ENCODE results near the gene AGTPBP1.
"Not testable (repeated sequence)": the region's sequence is repeated elsewhere in the genome, so short reads cannot be mapped to it uniquely, and the experiment has no call there.

Gene AGTPBP1

GRCh38 chr9:85600675-85601263, 141.0 kb downstream of the AGTPBP1 start:
- Histone ChIP-seq H3K36me3 (ENCODE audit: insufficient read depth, low read length) (peaks cover 14% of the 10 kb centered on the region), H3K4me1 (ENCODE audit: insufficient read depth, low read length) (no peaks in the 10 kb centered on the region), H3K27me3 (ENCODE audit: insufficient read depth, low read length) (no peaks in the 10 kb centered on the region), H2AFZ (ENCODE audit: low read depth, low read length) (no peak overlapping the region), H3K4me3 (ENCODE audit: low read length) (no peak overlapping the region), H3K9me3 (ENCODE audit: low read length) (peaks cover 8% of the 10 kb centered on the region)

- H3K27me3 ChIP-seq (ENCODE audit: insufficient read depth, low read length) = no peaks in the 10 kb centered on the region
- peaks cover 18% of the 10 kb centered on the region for H3K36me3 ChIP-seq (ENCODE audit: insufficient read depth, low read length)
- peaks cover 8% of the 10 kb centered on the region for H3K9me3 ChIP-seq (ENCODE audit: low read length)
- no peak overlapping the region for H2AFZ ChIP-seq (ENCODE audit: low read depth, low read length)
- no peaks in the 10 kb centered on the region for H3K4me1 ChIP-seq (ENCODE audit: insufficient read depth, low read length)
- H3K4me3 ChIP-seq (ENCODE audit: low read length) = no peak overlapping the region
Measured at GRCh38 chr9:85599540-85600105, 142.1 kb downstream of the AGTPBP1 start.

- Histone ChIP-seq H3K36me3 (ENCODE audit: insufficient read depth, low read length) (peaks cover 21% of the 10 kb centered on the region), H3K4me3 (ENCODE audit: low read length) (no peak overlapping the region), H3K9me3 (ENCODE audit: low read length) (no peaks in the 10 kb centered on the region), H3K4me1 (ENCODE audit: insufficient read depth, low read length) (no peaks in the 10 kb centered on the region), H2AFZ (ENCODE audit: low read depth, low read length) (no peak overlapping the region), H3K27me3 (ENCODE audit: insufficient read depth, low read length) (no peaks in the 10 kb centered on the region)
Measured at GRCh38 chr9:85594316-85594715, 147.4 kb downstream of the AGTPBP1 start.

GRCh38 chr9:85586684-85587083, 155.1 kb downstream of the AGTPBP1 start:
- H3K4me3 ChIP-seq (ENCODE audit: low read length) = no peak overlapping the region
- H3K9me3 ChIP-seq (ENCODE audit: low read length) = no peaks in the 10 kb centered on the region
- no peak overlapping the region for H2AFZ ChIP-seq (ENCODE audit: low read depth, low read length)
- H3K27me3 ChIP-seq (ENCODE audit: insufficient read depth, low read length) = no peaks in the 10 kb centered on the region
- no peaks in the 10 kb centered on the region for H3K4me1 ChIP-seq (ENCODE audit: insufficient read depth, low read length)
- H3K36me3 ChIP-seq (ENCODE audit: insufficient read depth, low read length) = peaks cover 17% of the 10 kb centered on the region

- Histone ChIP-seq H3K36me3 (ENCODE audit: insufficient read depth, low read length) (peaks cover 11% of the 10 kb centered on the region), H3K4me1 (ENCODE audit: insufficient read depth, low read length) (no peaks in the 10 kb centered on the region), H3K27me3 (ENCODE audit: insufficient read depth, low read length) (no peaks in the 10 kb centered on the region), H2AFZ (ENCODE audit: low read depth, low read length) (no peak overlapping the region), H3K9me3 (ENCODE audit: low read length) (no peaks in the 10 kb centered on the region), H3K4me3 (ENCODE audit: low read length) (no peak overlapping the region)
Measured at GRCh38 chr9:85577353-85577952, 164.3 kb downstream of the AGTPBP1 start.

DNA sequence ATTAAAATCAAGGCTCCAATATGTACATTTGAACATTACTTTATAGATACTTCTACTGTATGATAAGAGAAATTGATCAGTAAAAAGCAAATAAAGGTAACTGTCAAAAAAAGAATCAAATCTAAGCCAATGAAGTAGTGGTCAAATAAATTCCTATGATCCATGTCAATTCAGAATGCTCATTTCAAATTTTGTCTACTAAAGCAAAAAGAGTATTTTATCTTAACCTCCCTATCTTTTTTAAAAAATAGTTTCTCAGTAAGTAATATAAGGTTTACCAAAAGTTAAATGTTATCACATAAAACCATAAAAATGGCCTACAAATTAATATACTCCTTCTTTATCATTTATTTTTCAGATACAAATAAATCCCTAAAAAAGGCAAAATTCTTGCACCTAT, 165.9 kb downstream of the AGTPBP1 start:
- Histone ChIP-seq H2AFZ (ENCODE audit: low read depth, low read length) (no peak overlapping the region), H3K4me1 (ENCODE audit: insufficient read depth, low read length) (no peaks in the 10 kb centered on the region), H3K36me3 (ENCODE audit: insufficient read depth, low read length) (peaks cover 13% of the 10 kb centered on the region), H3K27me3 (ENCODE audit: insufficient read depth, low read length) (no peaks in the 10 kb centered on the region), H3K9me3 (ENCODE audit: low read length) (no peaks in the 10 kb centered on the region), H3K4me3 (ENCODE audit: low read length) (no peak overlapping the region)

DNA sequence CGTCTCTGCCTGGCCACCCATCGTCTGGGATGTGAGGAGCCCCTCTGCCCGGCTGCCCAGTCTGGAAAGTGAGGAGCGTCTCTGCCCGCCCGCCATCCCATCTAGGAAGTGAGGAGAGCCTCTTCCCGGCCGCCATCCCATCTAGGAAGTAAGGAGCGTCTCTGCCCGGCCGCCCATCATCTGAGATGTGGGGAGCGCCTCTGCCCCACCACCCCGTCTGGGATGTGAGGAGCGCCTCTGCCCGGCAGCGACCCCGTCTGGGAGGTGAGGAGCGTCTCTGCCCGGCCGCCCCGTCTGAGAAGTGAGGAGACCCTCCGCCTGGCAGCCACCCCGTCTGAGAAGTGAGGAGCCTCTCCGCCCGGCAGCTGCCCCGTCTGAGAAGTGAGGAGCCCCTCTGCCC, 168.2 kb downstream of the AGTPBP1 start:
- peaks cover 17% of the 10 kb centered on the region for H3K36me3 ChIP-seq (ENCODE audit: insufficient read depth, low read length)
- not testable (repeated sequence) for H3K27me3 ChIP-seq (ENCODE audit: insufficient read depth, low read length); H3K4me3 ChIP-seq (ENCODE audit: low read length); H3K4me1 ChIP-seq (ENCODE audit: insufficient read depth, low read length); H3K9me3 ChIP-seq (ENCODE audit: low read length); H2AFZ ChIP-seq (ENCODE audit: low read depth, low read length)

DNA sequence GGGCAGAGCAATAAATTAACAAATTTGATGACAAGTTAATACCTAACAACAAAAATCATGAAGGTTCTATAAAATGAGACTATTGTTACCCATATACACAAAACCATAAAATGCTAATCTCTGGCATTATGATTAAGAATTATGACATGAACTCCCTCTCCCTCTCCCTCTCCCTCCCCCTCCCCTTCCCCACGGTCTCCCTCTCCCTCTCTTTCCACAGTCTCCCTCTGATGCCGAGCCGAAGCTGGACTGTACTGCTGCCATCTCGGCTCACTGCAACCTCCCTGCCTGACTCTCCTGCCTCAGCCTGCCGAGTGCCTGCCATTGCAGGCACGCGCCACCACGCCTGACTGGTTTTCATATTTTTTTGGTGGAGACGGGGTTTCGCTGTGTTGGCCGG, 168.8 kb downstream of the AGTPBP1 start:
- not testable (repeated sequence) for H3K9me3 ChIP-seq (ENCODE audit: low read length); H3K4me1 ChIP-seq (ENCODE audit: insufficient read depth, low read length); H3K4me3 ChIP-seq (ENCODE audit: low read length); H3K27me3 ChIP-seq (ENCODE audit: insufficient read depth, low read length); H2AFZ ChIP-seq (ENCODE audit: low read depth, low read length)
- peaks cover 19% of the 10 kb centered on the region for H3K36me3 ChIP-seq (ENCODE audit: insufficient read depth, low read length)

DNA sequence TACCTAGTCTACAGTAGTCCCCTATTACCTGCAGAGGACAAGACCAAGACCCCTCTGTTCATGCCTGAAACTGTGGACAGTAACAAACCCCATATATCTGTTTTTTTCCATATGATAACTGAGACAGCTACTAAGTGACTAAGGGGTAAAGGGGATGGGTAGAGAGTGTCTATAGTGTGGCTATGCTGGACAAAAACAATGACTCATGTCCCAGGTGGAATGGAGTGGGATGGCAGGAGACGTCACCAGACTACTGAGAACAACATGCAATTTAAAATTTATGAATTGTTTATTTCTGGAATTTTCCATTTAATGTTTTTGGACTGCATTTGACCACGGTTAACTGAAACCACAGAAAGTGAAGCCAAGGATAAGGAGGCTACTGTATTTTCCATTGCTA, 171.8 kb downstream of the AGTPBP1 start:
- no peaks in the 10 kb centered on the region for H3K27me3 ChIP-seq (ENCODE audit: insufficient read depth, low read length)
- peaks cover 27% of the 10 kb centered on the region for H3K36me3 ChIP-seq (ENCODE audit: insufficient read depth, low read length)
- no peaks in the 10 kb centered on the region for H3K4me1 ChIP-seq (ENCODE audit: insufficient read depth, low read length)
- H3K9me3 ChIP-seq (ENCODE audit: low read length) = no peaks in the 10 kb centered on the region
- H3K4me3 ChIP-seq (ENCODE audit: low read length) = no peak overlapping the region
- H2AFZ ChIP-seq (ENCODE audit: low read depth, low read length) = no peak overlapping the region

DNA sequence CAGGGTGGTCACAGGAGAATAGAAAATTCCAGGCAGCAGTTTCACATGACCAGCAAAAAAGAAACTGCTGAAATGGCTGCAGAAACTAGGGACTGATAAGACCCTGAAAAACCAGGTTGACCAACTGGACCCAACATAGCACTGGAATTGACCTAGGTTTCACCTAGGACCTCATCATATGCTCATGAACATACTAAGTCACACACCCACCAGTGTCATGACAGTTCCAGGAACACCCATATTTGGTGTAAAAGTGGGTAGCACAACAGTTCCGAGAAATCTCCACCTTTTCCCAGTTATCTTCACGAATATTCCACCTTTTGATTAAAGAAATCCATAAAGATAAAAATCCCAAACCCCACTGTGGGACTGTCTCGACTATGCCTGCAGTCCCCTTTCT, 182.2 kb downstream of the AGTPBP1 start:
- Histone ChIP-seq H3K27me3 (ENCODE audit: insufficient read depth, low read length) (no peaks in the 10 kb centered on the region), H3K9me3 (ENCODE audit: low read length) (peaks cover 3% of the 10 kb centered on the region), H3K36me3 (ENCODE audit: insufficient read depth, low read length) (peaks cover 5% of the 10 kb centered on the region), H3K4me1 (ENCODE audit: insufficient read depth, low read length) (no peaks in the 10 kb centered on the region), H2AFZ (ENCODE audit: low read depth, low read length) (no peak overlapping the region), H3K4me3 (ENCODE audit: low read length) (no peak overlapping the region)

GRCh38 chr9:85554349-85554748, 187.4 kb downstream of the AGTPBP1 start:
- Histone ChIP-seq H3K4me3 (ENCODE audit: low read length) (no peak overlapping the region), H3K9me3 (ENCODE audit: low read length) (no peaks in the 10 kb centered on the region), H2AFZ (ENCODE audit: low read depth, low read length) (no peak overlapping the region), H3K36me3 (ENCODE audit: insufficient read depth, low read length) (no peaks in the 10 kb centered on the region), H3K4me1 (ENCODE audit: insufficient read depth, low read length) (no peaks in the 10 kb centered on the region), H3K27me3 (ENCODE audit: insufficient read depth, low read length) (no peaks in the 10 kb centered on the region)

DNA sequence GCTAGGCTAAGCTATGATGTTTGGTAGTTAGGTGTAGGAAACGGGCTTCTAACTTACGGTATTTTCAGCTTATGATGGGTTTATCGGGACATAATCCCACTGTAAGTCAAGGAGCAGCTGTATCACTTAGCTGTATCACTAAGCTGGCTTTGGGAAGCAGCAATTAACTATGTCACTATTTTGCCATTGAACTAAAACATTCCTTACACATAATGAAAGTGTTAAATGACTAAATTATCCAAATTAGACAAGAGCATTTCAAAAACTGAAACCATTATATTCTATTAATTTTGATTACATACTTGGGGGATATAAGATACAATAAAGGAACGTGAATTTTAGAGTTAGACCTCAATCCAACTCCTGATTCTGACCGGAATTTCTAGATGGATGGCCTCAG, 188.3 kb downstream of the AGTPBP1 start:
- H3K27me3 ChIP-seq (ENCODE audit: insufficient read depth, low read length) = no peaks in the 10 kb centered on the region
- H3K4me1 ChIP-seq (ENCODE audit: insufficient read depth, low read length) = no peaks in the 10 kb centered on the region
- peaks cover 2% of the 10 kb centered on the region for H3K36me3 ChIP-seq (ENCODE audit: insufficient read depth, low read length)
- H3K4me3 ChIP-seq (ENCODE audit: low read length) = no peak overlapping the region
- no peaks in the 10 kb centered on the region for H3K9me3 ChIP-seq (ENCODE audit: low read length)
- H2AFZ ChIP-seq (ENCODE audit: low read depth, low read length) = no peak overlapping the region

- Histone ChIP-seq H3K4me3 (ENCODE audit: low read length) (no peak overlapping the region), H3K9me3 (ENCODE audit: low read length) (no peaks in the 10 kb centered on the region), H3K36me3 (ENCODE audit: insufficient read depth, low read length) (peaks cover 2% of the 10 kb centered on the region), H3K4me1 (ENCODE audit: insufficient read depth, low read length) (peaks cover 7% of the 10 kb centered on the region), H3K27me3 (ENCODE audit: insufficient read depth, low read length) (no peaks in the 10 kb centered on the region), H2AFZ (ENCODE audit: low read depth, low read length) (no peak overlapping the region)
Measured at GRCh38 chr9:85547599-85547998, 194.2 kb downstream of the AGTPBP1 start.

DNA sequence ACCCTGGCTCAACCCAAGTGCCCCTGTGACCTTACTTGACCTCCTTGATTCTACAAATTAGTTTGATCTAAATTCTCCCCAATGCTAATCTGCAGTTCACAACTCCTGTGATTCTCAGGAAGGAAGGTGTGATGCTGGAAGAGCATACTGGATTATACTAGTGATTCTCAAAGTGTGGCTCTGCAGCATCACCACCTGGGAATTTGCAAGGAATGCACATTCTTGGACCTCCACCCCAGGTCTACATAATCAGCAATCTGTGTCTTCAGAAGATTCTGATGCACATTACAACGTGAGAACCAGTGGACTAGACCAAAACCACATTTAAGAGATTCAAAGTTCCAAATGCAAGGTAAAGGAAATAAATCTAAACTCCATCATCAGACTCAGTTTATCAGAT, 198.6 kb downstream of the AGTPBP1 start:
- no peaks in the 10 kb centered on the region for H3K27me3 ChIP-seq (ENCODE audit: insufficient read depth, low read length)
- H3K36me3 ChIP-seq (ENCODE audit: insufficient read depth, low read length) = no peaks in the 10 kb centered on the region
- H3K4me1 ChIP-seq (ENCODE audit: insufficient read depth, low read length) = peaks cover 20% of the 10 kb centered on the region
- H2AFZ ChIP-seq (ENCODE audit: low read depth, low read length) = no peak overlapping the region
- no peaks in the 10 kb centered on the region for H3K9me3 ChIP-seq (ENCODE audit: low read length)
- no peak overlapping the region for H3K4me3 ChIP-seq (ENCODE audit: low read length)
